Coronary artery (tissue), 2 donors: ENCODE measurements around the gene WDR53.
"Not testable (repeated sequence)": the region's sequence is repeated elsewhere in the genome, so short reads cannot be mapped to it uniquely, and the experiment has no call there.

Source experiments
- DNase-seq: peaks from one replicate; pipeline ENCODE4 v3.0.0-alpha.2; 2017; ENCODE audit warnings: low spot score
- H3K27ac ChIP-seq, 2 donors: fragments of 200-600 bp; sonication (generic); one replicate each; pipeline ENCODE4 v1.5.1; 2016 to 2019
- H3K4me3 ChIP-seq: fragments of 200-600 bp; sonication (generic); 2 replicates; pipeline ENCODE4 v1.5.1; 2016; ENCODE audit warnings: mild to moderate bottlenecking, moderate library complexity
- TF ChIP-seq, protein P1 (sequence below): fragments of 200-600 bp; sonication (generic); IDR thresholded peaks from one replicate; pipeline ENCODE4 v1.5.1; 2019; ENCODE audit warnings: antibody characterized with exemption

Gene WDR53

DNA sequence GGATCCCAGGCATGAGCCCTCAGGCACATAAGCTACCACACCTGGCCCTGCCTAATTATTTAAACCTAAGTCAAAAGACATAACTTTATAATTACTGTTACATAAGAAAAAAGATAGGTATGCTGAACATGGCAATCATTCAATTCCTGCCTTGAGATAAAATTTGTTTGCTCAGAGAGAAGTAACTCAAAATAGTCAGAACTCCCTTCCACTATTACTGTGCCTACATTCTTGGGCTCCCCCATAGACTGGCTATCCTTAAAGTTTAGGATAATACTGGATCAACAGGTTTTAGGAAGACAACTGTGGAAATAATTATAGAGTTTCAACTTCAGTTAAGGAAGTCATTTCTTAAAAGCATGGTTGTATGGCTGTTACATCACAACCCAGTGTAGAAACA is 9.9 kb downstream of the WDR53 start:
- no peak for DNase-seq

DNA sequence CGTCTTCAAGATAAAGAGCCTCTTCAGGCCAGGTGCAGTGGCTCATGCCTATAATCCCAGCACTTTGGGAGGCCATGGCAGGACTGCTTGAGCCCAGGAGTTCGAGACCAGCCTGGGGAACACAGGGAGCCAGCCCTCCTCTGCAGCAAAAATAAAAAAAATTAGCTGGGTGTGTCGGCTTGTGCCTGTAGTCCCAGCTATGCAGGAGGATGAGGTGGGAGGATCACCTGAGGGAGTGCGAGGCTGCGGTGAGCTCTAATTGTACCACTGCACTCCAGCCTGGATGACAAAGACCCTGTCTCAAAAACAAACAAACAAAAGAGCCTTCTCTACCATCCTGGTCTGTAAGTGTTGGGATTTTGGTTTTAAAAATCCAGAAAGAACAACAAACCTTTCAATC is 11.1 kb downstream of the WDR53 start:
- TF ChIP-seq, protein P1, sequence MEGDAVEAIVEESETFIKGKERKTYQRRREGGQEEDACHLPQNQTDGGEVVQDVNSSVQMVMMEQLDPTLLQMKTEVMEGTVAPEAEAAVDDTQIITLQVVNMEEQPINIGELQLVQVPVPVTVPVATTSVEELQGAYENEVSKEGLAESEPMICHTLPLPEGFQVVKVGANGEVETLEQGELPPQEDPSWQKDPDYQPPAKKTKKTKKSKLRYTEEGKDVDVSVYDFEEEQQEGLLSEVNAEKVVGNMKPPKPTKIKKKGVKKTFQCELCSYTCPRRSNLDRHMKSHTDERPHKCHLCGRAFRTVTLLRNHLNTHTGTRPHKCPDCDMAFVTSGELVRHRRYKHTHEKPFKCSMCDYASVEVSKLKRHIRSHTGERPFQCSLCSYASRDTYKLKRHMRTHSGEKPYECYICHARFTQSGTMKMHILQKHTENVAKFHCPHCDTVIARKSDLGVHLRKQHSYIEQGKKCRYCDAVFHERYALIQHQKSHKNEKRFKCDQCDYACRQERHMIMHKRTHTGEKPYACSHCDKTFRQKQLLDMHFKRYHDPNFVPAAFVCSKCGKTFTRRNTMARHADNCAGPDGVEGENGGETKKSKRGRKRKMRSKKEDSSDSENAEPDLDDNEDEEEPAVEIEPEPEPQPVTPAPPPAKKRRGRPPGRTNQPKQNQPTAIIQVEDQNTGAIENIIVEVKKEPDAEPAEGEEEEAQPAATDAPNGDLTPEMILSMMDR = no peak
- Histone ChIP-seq H3K27ac (no peak overlapping the region), H3K4me3 (no peak overlapping the region)
- DNase-seq = no peak

More for the DNA sequence above, 9.9 kb downstream of the WDR53 start:
- Histone ChIP-seq H3K27ac (no peak overlapping the region), H3K4me3 (no peak overlapping the region)
- TF ChIP-seq, protein P1 = no peak

DNA sequence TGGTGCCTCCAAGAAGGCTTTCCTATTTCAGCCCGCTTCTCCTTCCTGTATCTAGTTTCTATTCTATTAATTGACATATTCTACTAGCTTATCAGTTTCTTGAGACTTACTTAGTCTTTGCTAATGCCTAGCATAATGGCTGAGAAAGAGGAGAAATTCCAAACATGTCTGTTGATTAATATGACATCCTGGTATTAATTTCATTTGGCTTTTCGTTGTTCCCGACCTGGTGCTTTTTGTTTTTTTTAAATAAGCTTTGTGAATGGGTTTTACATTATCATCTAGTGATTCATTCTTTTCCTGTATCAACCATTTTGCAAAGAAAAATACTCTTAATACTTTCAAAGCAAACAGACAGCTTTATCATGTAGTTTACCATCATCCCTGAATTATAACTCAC is 13.1 kb downstream of the WDR53 start:
- Histone ChIP-seq H3K4me3 (no peak overlapping the region), H3K27ac (no peak overlapping the region)
- TF ChIP-seq, protein P1 = no peak
- DNase-seq = no peak

DNA sequence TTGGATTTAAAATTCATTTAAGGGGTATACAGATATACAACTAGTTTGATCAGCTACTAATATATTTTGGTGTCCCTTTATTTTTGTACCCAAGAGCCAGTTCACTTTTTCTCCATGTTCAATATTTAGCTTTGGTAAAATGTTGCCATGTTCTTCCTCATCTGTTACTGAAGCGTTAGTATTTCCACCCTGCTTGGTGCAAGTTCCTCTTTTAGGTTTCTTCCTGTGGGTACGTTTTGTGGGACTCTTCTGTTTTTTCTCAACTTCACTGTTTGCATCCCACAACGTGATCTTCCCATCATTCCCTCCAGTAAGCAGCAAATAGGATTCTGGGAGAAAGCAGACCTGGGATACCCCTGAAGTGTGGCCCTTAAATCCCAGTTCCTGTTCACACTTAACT is 14.1 kb downstream of the WDR53 start:
- TF ChIP-seq, protein P1 = no peak
- no peak overlapping the region for H3K27ac ChIP-seq
- H3K4me3 ChIP-seq = no peak overlapping the region
- DNase-seq = no peak

DNA sequence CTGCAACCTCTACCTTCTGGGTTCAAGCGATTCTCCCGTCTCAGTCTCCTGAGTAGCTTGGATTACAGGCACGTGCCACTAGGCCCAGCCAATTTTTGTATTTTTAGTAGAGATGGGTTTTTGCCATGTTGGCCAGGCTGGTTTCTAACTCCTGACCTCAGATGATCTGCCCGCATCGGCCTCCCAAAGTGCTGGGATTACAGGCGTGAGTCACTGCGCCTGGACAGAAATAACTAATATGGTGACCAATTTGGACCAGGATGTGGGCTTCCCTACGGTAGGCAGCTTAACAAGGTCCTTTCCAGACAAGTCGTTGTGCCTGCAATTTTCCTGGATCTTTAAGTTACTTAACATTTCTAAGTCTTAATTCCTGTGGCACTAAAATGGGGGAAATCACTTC is 14.8 kb downstream of the WDR53 start:
- H3K27ac ChIP-seq = no peak overlapping the region
- TF ChIP-seq, protein P1 = no peak
- H3K4me3 ChIP-seq = no peak overlapping the region
- no peak for DNase-seq

DNA sequence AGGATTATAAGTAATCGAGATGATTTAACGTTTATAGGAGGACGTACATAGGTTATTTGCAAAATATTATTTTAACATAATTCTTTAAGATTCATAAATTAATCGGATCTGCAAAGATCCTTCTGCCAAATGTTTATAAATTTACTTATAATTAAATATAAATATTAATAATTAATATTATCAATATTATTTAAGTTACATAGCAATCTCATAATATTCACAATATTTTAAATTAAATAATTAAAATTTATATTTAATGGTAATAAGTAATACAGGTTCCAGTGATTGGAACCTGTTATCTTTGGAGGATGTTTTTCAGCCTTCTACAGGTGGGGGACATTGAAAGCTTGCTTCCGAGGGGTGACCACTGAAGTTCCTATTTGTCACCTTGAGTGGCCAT is 16.1 kb downstream of the WDR53 start:
- no peak overlapping the region for H3K4me3 ChIP-seq
- no peak overlapping the region for H3K27ac ChIP-seq
- DNase-seq = no peak
- TF ChIP-seq, protein P1 = no peak

DNA sequence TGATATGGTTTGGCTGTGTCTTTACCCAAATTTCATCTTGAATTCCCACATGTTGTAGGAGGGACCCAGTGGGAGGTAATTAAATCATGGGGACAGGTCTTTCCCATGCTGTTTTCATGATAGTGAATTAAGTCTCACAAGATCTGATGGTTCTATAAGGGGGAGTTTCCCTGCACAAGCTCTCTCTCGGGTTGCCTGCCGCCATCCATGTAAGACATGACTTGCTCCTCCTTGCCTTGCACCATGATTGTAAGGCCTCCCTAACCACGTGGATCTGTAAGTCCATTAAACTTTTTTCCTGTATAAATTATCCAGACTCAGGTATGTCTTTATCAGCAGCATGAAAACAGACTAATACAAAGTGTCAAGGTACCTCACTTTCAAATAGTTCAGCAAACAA is 18.2 kb downstream of the WDR53 start:
- not testable (repeated sequence) for DNase-seq, H3K27ac ChIP-seq, H3K4me3 ChIP-seq

DNA sequence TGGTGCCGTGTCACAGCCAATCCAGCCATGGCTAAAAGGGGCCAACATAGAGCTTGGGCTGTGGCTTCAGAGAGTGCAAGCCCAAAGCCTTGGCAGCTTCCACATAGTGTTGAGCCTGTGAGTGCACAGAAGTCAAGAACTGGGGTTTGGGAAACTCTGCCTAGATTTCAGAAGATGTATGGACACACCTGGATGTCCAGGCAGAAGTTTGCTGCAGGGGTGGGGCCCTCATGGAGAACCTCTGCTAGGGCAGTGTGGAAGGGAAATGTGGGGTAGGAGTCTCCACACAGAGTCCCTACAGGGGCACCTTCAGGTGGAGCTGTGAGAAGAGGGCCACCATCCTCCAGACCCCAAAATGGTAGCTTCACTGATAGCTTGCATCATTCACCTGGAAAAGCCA is 19.0 kb downstream of the WDR53 start:
- H3K4me3 ChIP-seq, H3K27ac ChIP-seq: not testable (repeated sequence)

More for the DNA sequence above, 19.0 kb downstream of the WDR53 start:
- not testable (repeated sequence) for DNase-seq
